Stomach smooth muscle (tissue), 2 donors: ENCODE results near the gene VPS9D1.

Source experiments
- H3K27ac ChIP-seq: one replicate; pipeline ENCODE4 v1.7.0; 2013; ENCODE audit warnings: mild to moderate bottlenecking, low read length, inconsistent platforms
- H3K27me3 ChIP-seq, 2 donors: one replicate each; pipeline ENCODE4 v1.7.0; 2013; ENCODE audit warnings: low read length in 2 of 2; ENCODE audit not compliant: insufficient read depth in 2 of 2, control insufficient read depth in 1 of 2
- H3K36me3 ChIP-seq, 2 donors: one replicate each; pipeline ENCODE4 v1.7.0; 2013; ENCODE audit warnings: low read length in 2 of 2; ENCODE audit not compliant: control insufficient read depth in 2 of 2, insufficient read depth in 2 of 2
- H3K4me1 ChIP-seq: one replicate; pipeline ENCODE4 v1.7.0; 2013; ENCODE audit warnings: low read length; ENCODE audit not compliant: control insufficient read depth, insufficient read depth
- H3K4me3 ChIP-seq, 2 donors: one replicate each; pipeline ENCODE4 v1.7.0; 2013; ENCODE audit warnings: low read length in 2 of 2
- H3K9ac ChIP-seq, 2 donors: one replicate each; pipeline ENCODE4 v1.7.0; 2013; ENCODE audit warnings: low read length in 2 of 2, mild to moderate bottlenecking in 1 of 2
- H3K9me3 ChIP-seq, 2 donors: one replicate each; pipeline ENCODE4 v1.7.0; 2013; ENCODE audit warnings: low read length in 2 of 2; ENCODE audit not compliant: control insufficient read depth in 2 of 2
- donor health status: healthy.
- donor health status: Pancreatic carcinoma.

VPS9D1 gene

GRCh38 chr16:89721546-89722391 lies 1.1 kb upstream of the VPS9D1 start:
- Histone ChIP-seq H3K27ac (peak overlapping the region; percentile 84), H3K27me3 (no peaks in the 10 kb centered on the region), H3K4me1 (peaks cover 34% of the 10 kb centered on the region), H3K9me3 (no peaks in the 10 kb centered on the region), H3K36me3 (peaks cover 7 to 13% of the 10 kb centered on the region in 2 donors), H3K4me3 (peak overlapping the region; percentile 75 to 85), H3K9ac (peak overlapping the region; percentile 62 to 77)

- peak overlapping the region; percentile 84 for H3K27ac ChIP-seq
- peak overlapping the region; percentile 68 to 85 for H3K4me3 ChIP-seq
- H3K27me3 ChIP-seq, result no peaks in the 10 kb centered on the region
- no peaks in the 10 kb centered on the region for H3K9me3 ChIP-seq
- peaks cover 7 to 13% of the 10 kb centered on the region in 2 donors for H3K36me3 ChIP-seq
- H3K9ac ChIP-seq, result peak overlapping the region; percentile 62 to 77
- H3K4me1 ChIP-seq, result peaks cover 34% of the 10 kb centered on the region
Measured at GRCh38 chr16:89720551-89720812, 216 bp downstream of the VPS9D1 start.

- peaks cover 19% of the 10 kb centered on the region for H3K4me1 ChIP-seq
- H3K27me3 ChIP-seq, result no peaks in the 10 kb centered on the region
- no peaks in the 10 kb centered on the region for H3K9me3 ChIP-seq
- H3K4me3 ChIP-seq, result no peak overlapping the region
- peaks cover 0 to 3% of the 10 kb centered on the region in 2 donors for H3K36me3 ChIP-seq
- no peak overlapping the region for H3K27ac ChIP-seq
- H3K9ac ChIP-seq, result no peak overlapping the region
Measured at GRCh38 chr16:89717688-89718505, 2.8 kb downstream of the VPS9D1 start.

GRCh38 chr16:89716916-89717687 lies 3.6 kb downstream of the VPS9D1 start:
- no peak overlapping the region for H3K4me3 ChIP-seq
- peaks cover 13% of the 10 kb centered on the region for H3K4me1 ChIP-seq
- H3K9ac ChIP-seq, result no peak overlapping the region
- H3K27ac ChIP-seq, result no peak overlapping the region
- peaks cover 0 to 2% of the 10 kb centered on the region in 2 donors for H3K27me3 ChIP-seq
- no peaks in the 10 kb centered on the region for H3K9me3 ChIP-seq
- no peaks in the 10 kb centered on the region for H3K36me3 ChIP-seq

- H3K9me3 ChIP-seq, result no peaks in the 10 kb centered on the region
- no peaks in the 10 kb centered on the region for H3K36me3 ChIP-seq
- no peak overlapping the region for H3K4me3 ChIP-seq
- H3K27ac ChIP-seq, result no peak overlapping the region
- H3K27me3 ChIP-seq, result peaks cover 0 to 7% of the 10 kb centered on the region in 2 donors
- no peak overlapping the region for H3K9ac ChIP-seq
- H3K4me1 ChIP-seq, result peaks cover 11% of the 10 kb centered on the region
Measured at GRCh38 chr16:89716493-89716892, 4.2 kb downstream of the VPS9D1 start.

GRCh38 chr16:89712274-89712781 lies 8.4 kb downstream of the VPS9D1 start:
- H3K9me3 ChIP-seq, result no peaks in the 10 kb centered on the region
- no peak overlapping the region for H3K4me3 ChIP-seq
- H3K27me3 ChIP-seq, result peaks cover 0 to 7% of the 10 kb centered on the region in 2 donors
- peaks cover 3% of the 10 kb centered on the region for H3K4me1 ChIP-seq
- H3K27ac ChIP-seq, result no peak overlapping the region
- H3K9ac ChIP-seq, result no peak overlapping the region
- no peaks in the 10 kb centered on the region for H3K36me3 ChIP-seq

- Histone ChIP-seq H3K9ac (no peak overlapping the region), H3K4me1 (peaks cover 3% of the 10 kb centered on the region), H3K36me3 (no peaks in the 10 kb centered on the region), H3K27me3 (peaks cover 0 to 7% of the 10 kb centered on the region in 2 donors), H3K27ac (no peak overlapping the region), H3K9me3 (no peaks in the 10 kb centered on the region), H3K4me3 (peak overlapping the region in 1 of 2 donors; percentile 15)
Measured at GRCh38 chr16:89711601-89712273, 9.0 kb downstream of the VPS9D1 start.

- Histone ChIP-seq H3K9me3 (no peaks in the 10 kb centered on the region), H3K4me3 (no peak overlapping the region), H3K36me3 (no peaks in the 10 kb centered on the region), H3K27me3 (peaks cover 0 to 7% of the 10 kb centered on the region in 2 donors), H3K4me1 (peaks cover 3% of the 10 kb centered on the region), H3K9ac (no peak overlapping the region), H3K27ac (no peak overlapping the region)
Measured at GRCh38 chr16:89710709-89711564, 9.8 kb downstream of the VPS9D1 start.

GRCh38 chr16:89709716-89710432 lies 10.8 kb downstream of the VPS9D1 start:
- Histone ChIP-seq H3K27me3 (peaks cover 0 to 9% of the 10 kb centered on the region in 2 donors), H3K27ac (no peak overlapping the region), H3K9ac (no peak overlapping the region), H3K4me1 (peaks cover 5% of the 10 kb centered on the region), H3K9me3 (no peaks in the 10 kb centered on the region), H3K4me3 (no peak overlapping the region), H3K36me3 (no peaks in the 10 kb centered on the region)
